ENCODE measurements around the gene KRT72.

The KRT72 gene

GRCh38 chr12:52578469-52578868 is 22.8 kb downstream of the KRT72 start:
- DNase-seq (ENCODE audit: low read depth), result no peak

- DNase-seq (ENCODE audit: low read depth), result no peak
Measured at GRCh38 chr12:52577316-52577715, 23.9 kb downstream of the KRT72 start.

DNA sequence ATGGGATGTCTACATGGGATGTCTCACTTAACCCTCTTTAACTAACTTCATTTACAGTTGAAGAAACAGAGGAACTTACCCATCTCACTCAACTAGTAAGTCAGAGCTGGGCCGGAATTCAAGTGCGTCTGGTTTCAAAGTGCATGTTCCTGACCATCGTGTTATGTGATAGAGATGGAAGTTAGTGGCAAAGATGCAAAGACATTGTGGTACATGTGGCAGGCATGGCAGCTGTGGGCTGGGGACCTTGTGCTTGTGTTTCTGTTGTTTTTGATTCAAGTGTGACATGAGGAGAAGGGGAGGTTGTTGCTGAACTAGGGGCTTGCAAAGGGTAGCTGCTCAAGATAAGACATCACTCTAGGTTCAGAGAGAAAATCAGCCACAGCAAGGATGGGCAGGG is 25.3 kb downstream of the KRT72 start:
- no peak for DNase-seq (ENCODE audit: low read depth)

DNA sequence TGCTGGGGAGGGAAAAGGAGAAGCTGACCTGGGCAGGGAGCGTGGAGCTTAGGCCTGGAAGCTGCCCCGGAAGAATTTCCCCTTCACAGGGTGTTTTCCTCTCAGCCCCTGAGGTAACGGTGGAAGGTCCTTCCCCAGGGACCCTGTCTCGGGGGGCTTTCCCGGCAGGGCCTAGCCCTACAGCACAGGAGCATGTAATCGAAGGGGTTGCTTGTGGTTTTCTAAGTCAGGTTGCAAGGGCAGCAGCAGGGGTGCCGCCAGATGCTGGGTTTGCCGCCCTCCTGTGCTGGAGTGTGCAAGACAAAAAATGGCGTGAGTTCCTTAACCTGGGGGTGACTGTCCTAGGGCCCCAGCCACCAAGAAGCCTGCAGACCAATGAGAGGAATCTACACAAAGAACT is 26.0 kb downstream of the KRT72 start:
- DNase-seq (ENCODE audit: low read depth), result no peak

GRCh38 chr12:52573743-52574142 is 27.5 kb downstream of the KRT72 start, which contains the start of gene KRT74:
Gene KRT74, minus strand, starts transcription at chr12:52573843. Its CDS starts 66 bp downstream, at chr12:52573777.
- DNase-seq (ENCODE audit: low read depth), result no peak

DNA sequence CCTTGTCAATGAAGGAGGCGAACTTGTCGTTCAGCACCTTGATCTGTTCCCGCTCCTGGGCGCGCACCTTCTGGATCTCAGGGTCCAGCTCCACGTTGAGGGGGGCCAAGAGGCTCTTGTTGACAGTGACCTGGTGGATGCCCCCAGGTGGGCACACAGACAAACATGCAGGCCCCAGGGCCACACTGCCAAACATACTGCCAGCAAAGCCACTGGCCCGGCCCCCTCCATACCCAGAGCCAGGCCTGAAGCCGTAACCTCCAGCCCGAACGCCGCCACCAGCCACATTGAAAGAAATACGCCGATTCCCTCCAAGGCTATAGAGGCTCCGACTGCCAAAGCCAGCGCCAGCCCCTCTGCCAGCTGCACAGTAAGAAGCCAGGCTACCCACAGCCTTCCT is 28.0 kb downstream of the KRT72 start:
- DNase-seq (ENCODE audit: low read depth), result no peak

GRCh38 chr12:52570511-52570910 is 30.8 kb downstream of the KRT72 start:
- no peak for DNase-seq (ENCODE audit: low read depth)

DNA sequence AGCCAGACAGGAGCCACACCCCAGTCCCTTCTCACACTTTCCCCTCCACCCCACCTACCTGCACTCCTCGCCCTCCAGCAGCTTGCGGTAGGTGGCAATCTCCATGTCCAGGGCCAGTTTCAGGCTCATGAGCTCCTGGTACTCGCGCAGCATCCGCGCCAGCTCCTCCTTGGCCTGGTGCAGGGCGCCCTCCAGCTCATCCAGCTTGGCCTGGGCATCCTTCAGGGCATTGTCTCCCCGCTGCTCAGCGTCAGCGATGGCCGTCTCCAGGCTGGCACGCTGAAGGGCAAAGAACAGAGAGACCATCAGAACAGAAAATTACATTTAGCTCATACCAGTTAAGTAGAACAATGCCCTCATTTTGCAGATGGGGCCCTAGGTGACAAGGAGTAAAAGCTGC is 33.2 kb downstream of the KRT72 start:
- no peak for DNase-seq (ENCODE audit: low read depth)

- DNase-seq (ENCODE audit: low read depth), result peak; percentile 40
Measured at GRCh38 chr12:52566847-52567291, 34.4 kb downstream of the KRT72 start.

GRCh38 chr12:52564582-52564981 is 36.7 kb downstream of the KRT72 start:
- no peak for DNase-seq (ENCODE audit: low read depth)

DNA sequence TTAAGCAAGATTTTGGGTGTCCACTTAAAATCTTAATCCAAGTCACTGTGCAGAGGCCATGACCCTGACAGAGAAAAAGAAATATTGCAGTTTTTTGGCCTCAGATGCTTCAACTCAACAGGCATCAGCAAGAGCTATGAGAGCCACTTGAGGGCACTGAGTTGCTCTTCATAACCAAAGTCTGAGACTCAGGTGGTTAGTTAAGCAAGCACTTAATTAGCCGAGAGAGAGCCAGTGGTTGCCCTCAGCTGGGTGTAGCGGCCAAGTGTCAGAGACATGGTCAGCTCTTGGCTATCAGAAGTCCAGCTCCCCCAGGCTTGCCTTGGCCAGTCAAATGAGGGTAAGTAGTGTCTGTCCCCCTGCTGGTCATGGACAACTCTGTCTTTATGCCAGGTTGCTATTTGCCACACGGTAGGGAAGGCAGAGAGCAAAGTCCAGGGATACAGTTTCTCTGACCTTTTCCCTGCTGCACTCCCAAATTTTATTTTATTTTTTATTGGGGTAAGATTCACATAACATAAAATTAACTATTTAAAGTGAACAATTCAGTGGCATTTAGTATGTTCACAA is 39.3 kb downstream of the KRT72 start:
- DNase-seq (ENCODE audit: low read depth), result no peak

DNA sequence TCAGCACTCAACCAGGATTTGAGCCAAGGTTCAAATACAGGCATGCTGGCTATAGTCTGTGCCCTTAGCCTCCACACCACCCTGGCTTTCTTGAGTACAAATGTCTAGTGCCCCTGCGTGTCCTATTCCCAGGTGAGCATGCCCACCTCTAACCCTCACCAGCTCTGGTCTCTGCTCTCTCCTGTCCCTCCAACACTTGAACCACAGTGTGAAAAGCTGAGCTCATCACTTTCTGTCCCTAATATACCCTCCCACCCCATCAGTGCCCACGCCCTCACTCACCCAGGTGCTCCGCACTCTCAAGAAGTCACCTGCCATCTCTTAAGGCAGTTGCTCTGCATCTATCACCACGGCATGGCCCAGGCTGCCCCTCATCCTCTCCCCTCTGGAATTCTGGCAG is 41.3 kb downstream of the KRT72 start:
- DNase-seq (ENCODE audit: low read depth), result no peak

- DNase-seq (ENCODE audit: low read depth), result no peak
Measured at GRCh38 chr12:52558781-52559445, 42.4 kb downstream of the KRT72 start.

DNA sequence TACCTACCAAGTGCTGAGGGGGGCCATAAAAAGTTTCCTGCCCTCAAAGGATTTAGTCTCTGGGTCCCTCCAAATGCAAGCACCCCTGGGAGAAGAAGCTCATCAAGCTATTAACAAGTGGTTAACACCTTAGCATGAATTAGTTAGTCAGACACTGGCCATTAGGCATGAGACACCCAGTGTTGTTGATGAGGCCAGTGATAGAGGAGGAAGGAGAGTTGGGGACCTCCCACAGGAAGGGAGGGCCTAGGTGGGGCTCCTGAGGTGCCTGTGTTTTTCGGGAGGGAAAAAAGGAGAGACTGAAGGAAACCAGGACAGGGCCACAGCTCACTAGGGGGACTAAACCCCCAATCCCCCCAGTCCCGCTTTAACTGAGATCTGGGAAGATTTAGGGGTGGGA is 43.8 kb downstream of the KRT72 start:
- DNase-seq (ENCODE audit: low read depth), result no peak

DNA sequence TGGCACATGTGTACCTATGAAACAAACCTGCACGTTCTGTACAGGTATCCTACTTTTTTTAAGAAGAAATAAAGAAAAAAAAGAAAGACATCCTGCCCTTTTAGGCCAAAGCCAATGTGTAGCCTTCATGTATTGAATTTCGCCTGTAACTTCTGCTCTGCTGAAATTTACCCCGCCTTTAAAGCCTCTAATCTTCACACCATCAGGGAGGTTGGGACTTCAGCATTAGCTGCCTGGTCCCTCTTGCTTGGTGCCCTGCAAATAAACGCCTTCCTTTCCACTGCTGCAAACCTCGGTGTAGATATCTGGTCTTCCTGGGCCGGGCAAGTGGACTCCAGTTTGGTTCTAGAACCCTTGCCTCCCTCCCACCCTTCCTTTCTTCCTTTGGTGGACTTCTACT is 45.7 kb downstream of the KRT72 start:
- no peak for DNase-seq (ENCODE audit: low read depth)

GRCh38 chr12:52552681-52553195 is 48.5 kb downstream of the KRT72 start, which contains the start of gene KRT71:
Gene KRT71, minus strand, starts transcription at chr12:52553145. Its CDS starts 68 bp downstream, at chr12:52553077.
- no peak for DNase-seq (ENCODE audit: low read depth)

DNA sequence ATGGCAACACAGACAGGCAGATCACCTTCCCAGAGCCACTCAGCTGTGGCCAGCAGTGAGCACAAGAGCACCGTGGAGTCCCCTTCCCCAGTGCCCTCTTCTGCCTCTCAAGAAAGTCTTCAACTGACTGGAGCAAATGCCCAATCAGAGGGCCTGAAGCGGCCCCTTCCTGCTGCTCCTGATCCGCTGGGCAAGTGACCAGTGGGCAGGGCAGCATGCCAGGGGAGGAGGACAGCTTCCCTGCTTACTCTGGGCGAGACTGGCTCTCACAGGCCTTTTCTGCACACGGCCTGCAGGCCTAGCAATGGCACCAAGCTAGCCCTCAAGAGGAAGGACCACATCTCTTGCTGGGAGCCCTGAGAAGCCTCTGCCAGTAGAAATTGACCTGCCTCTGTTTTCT is 49.2 kb downstream of the KRT72 start:
- no peak for DNase-seq (ENCODE audit: low read depth)

DNA sequence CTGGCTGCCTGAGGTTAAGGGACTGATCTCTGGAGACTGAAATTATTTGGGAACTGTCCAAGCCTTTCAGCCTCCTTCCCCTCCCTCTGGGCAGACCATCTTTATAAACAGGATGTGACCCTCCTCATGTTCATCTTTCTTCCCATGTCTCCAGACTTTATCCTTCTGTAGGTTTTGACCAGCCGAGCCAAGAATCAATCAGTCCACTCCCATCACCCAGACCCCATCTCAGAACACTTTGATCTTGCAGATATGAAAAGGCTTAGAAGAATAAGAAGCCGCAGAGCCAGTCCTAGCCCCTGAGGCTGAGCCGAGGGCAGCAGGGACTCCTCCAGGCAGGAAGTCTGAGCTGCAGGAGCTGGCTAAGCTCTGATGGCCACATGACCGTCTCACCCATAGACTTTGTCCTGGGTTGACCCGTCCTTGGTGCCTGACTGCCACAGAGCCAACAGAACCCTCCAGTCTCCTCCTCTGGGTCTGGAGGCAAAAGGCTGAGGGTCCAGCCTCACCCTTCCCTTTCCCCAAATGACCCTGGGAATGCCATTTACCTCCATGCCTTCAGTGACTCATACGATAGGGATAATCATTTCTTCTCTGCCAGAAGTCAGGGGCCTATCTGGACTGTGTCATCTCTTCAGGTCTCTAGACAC is 49.9 kb downstream of the KRT72 start:
- no peak for DNase-seq (ENCODE audit: low read depth)

DNA sequence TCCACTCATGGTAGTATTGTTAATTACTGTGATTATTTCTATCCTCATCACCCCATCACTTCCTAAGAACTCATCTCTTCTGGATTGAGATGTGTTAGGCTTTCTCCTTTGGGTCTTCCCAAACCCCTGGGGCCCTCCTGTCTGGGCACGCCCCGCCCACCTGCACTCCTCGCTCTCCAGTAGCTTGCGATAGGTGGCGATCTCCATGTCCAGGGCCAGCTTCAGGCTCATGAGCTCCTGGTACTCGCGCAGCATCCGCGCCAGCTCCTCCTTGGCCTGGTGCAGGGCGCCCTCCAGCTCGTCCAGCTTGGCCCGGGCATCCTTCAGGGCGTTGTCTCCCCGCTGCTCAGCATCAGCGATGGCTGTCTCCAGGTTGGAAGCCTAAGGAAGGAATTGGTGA is 55.1 kb downstream of the KRT72 start:
- DNase-seq (ENCODE audit: low read depth), result no peak

- DNase-seq (ENCODE audit: low read depth), result no peak
Measured at GRCh38 chr12:52543985-52544883, 57.0 kb downstream of the KRT72 start.

DNA sequence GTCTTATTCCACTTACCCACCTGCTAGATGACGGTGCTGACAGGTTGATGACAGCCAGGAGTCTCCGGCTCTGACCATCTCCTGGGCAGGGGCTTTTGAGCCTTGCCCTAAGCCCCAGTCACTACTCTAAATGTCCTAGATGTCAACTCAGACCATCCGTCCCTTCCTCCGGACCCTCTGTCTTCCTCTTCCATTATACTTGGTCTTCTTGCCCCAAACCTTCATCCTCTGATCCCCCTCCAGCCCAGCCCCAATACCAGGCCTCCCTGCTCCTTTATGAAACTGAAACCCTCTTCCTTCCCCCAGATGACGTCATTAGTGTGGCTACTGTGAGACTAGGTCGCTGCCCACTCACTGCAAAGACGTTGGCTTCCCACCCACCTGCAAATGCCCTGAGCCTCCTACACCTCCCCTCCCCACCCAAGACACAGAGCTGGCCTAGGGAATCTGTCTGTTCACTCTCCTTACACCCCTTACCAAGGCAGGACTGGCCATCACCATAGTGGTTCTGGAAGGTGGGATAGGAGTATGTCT is 58.4 kb downstream of the KRT72 start:
- DNase-seq (ENCODE audit: low read depth), result no peak

DNA sequence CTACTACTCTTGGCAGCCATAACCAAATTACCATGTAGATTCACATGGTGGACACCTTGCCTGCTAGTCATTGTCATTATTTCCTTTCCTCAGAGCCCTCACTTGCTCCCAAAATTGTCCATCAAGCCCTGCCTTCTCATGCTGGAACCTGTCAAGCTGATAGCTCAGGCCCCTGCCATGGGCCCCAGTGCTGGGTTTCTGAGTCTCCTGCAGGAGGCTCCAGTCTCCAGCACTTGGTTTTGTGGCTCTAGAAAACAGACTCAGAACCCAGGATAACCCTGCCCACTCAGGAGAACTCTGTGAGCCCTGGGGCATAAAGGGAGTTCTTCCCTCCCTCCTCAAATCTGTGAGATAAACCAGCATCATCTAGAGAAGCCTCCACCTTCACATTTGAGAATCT is 59.1 kb downstream of the KRT72 start:
- DNase-seq (ENCODE audit: low read depth), result no peak
